GM12864 (cell line): ENCODE results near the gene BICRA.

Source experiments
- DNase-seq: peaks from one replicate; pipeline ENCODE4 v3.0.0-alpha.2; 2011; ENCODE audit warnings: low read depth
- H3K4me3 ChIP-seq: 2 replicates; pipeline ENCODE4 v1.5.1; 2011; ENCODE audit warnings: mild to moderate bottlenecking, low read depth, low read length, control low read depth
- TF ChIP-seq, protein P1 (sequence below): IDR thresholded peaks from 2 replicates; pipeline ENCODE4 v1.5.1; 2011; ENCODE audit warnings: low read depth, mild to moderate bottlenecking, moderate library complexity, low read length, control low read depth, inconsistent platforms; ENCODE audit errors: missing control alignments

Gene BICRA

GRCh38 chr19:47700934-47701716 is 92.2 kb downstream of the BICRA start:
- DNase-seq, result no peak
- TF ChIP-seq, protein P1, sequence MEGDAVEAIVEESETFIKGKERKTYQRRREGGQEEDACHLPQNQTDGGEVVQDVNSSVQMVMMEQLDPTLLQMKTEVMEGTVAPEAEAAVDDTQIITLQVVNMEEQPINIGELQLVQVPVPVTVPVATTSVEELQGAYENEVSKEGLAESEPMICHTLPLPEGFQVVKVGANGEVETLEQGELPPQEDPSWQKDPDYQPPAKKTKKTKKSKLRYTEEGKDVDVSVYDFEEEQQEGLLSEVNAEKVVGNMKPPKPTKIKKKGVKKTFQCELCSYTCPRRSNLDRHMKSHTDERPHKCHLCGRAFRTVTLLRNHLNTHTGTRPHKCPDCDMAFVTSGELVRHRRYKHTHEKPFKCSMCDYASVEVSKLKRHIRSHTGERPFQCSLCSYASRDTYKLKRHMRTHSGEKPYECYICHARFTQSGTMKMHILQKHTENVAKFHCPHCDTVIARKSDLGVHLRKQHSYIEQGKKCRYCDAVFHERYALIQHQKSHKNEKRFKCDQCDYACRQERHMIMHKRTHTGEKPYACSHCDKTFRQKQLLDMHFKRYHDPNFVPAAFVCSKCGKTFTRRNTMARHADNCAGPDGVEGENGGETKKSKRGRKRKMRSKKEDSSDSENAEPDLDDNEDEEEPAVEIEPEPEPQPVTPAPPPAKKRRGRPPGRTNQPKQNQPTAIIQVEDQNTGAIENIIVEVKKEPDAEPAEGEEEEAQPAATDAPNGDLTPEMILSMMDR, result no peak
- no peak overlapping the region for H3K4me3 ChIP-seq

- TF ChIP-seq, protein P1, result no peak
- no peak for DNase-seq
- H3K4me3 ChIP-seq, result no peak overlapping the region
These were observed 93.0 kb downstream of the BICRA start for GRCh38 chr19:47701717-47702552.

DNA sequence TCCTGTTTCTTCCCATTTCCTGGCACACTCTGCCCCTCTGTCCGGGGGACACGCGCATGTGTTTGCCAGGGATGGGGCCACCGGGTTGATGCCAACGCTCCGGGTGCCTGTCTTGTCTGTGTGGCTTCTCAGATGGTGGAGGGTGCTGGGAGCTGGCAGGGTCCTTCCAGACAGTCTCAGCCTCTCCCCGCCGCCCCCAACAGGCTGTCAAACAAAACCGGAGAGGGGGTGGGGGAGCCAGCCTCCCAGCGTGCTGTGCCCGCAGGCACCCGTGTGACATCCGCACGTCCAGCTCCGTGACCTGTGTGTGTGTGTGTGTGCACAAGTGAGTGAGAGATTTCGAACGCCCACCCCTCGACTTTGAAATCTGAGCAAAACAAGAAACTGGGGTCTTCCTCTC is 93.7 kb downstream of the BICRA start:
- no peak for DNase-seq
- TF ChIP-seq, protein P1, result no peak
- no peak overlapping the region for H3K4me3 ChIP-seq

- no peak for DNase-seq
- no peak overlapping the region for H3K4me3 ChIP-seq
- TF ChIP-seq, protein P1, result no peak
These were observed 94.4 kb downstream of the BICRA start for GRCh38 chr19:47703301-47703700.

GRCh38 chr19:47704024-47704423 is 95.1 kb downstream of the BICRA start:
- DNase-seq, result no peak
- no peak overlapping the region for H3K4me3 ChIP-seq

GRCh38 chr19:47704656-47705055 is 95.7 kb downstream of the BICRA start:
- no peak overlapping the region for H3K4me3 ChIP-seq
- no peak for DNase-seq
- TF ChIP-seq, protein P1, result no peak

More at GRCh38 chr19:47704024-47704423, 95.1 kb downstream of the BICRA start:
- TF ChIP-seq, protein P1, result no peak
